Measurements from ENCODE around the gene XK.

- TF ChIP-seq CTCF (IDR thresholded peaks at IDR 0.05; ENCODE audit: insufficient read depth, low read depth, low read length), result no peak
- TF ChIP-seq EZH2 (IDR thresholded peaks at IDR 0.05; ENCODE audit: insufficient read depth, low read length), result no peak
Observed at GRCh38 chrX:37697169-37697760, 11.7 kb downstream of the XK start.

Measured in astrocyte (in vitro differentiated cells and primary cell).